ENCODE data around the gene GLOD4.

Gene GLOD4

GRCh38 chr17:718075-718474, 64.0 kb downstream of the GLOD4 start:
- Histone ChIP-seq H3K27ac (replicated peaks) (no peak overlapping the region), H3K27me3 (ENCODE audit: insufficient read depth, poor library complexity, severe bottlenecking) (no peaks in the 10 kb centered on the region), H3K4me3 (replicated peaks; ENCODE audit: insufficient read depth, low read length) (no peak overlapping the region)
- TF ChIP-seq REST (IDR thresholded peaks at IDR 0.05; ENCODE audit: insufficient replicate concordance, low read depth): no peak
- no peak for TF ChIP-seq CTCF (IDR thresholded peaks at IDR 0.05; ENCODE audit: insufficient read depth, low read length)
- TF ChIP-seq GABPA (IDR thresholded peaks at IDR 0.05; ENCODE audit: low read depth): no peak
- TF ChIP-seq POLR2AphosphoS5 (IDR thresholded peaks at IDR 0.05; ENCODE audit: low read depth): no peak
- TF ChIP-seq SPI1 (IDR thresholded peaks at IDR 0.05; ENCODE audit: borderline replicate concordance, low read depth): no peak
- DNase-seq (ENCODE audit: low read depth in 1 of 2, low spot score in 1 of 2): no peak
